Mucosa of stomach (tissue), 1 donor: ENCODE results near the gene UBE2J2.

Source experiments
- H3K27me3 ChIP-seq: one replicate; pipeline ENCODE4 v1.7.0; 2013; ENCODE audit warnings: mild to moderate bottlenecking, low read length; ENCODE audit not compliant: control insufficient read depth, insufficient read depth
- H3K36me3 ChIP-seq: one replicate; pipeline ENCODE4 v1.7.0; 2013; ENCODE audit warnings: low read length; ENCODE audit not compliant: control insufficient read depth, insufficient read depth
- H3K4me1 ChIP-seq: one replicate; pipeline ENCODE4 v1.7.0; 2013; ENCODE audit warnings: mild to moderate bottlenecking, low read length; ENCODE audit not compliant: control insufficient read depth, insufficient read depth
- H3K4me3 ChIP-seq: one replicate; pipeline ENCODE4 v1.7.0; 2013; ENCODE audit warnings: low read length
- H3K9ac ChIP-seq: one replicate; pipeline ENCODE4 v1.7.0; 2013; ENCODE audit warnings: mild to moderate bottlenecking, low read length, moderate library complexity
- H3K9me3 ChIP-seq: one replicate; pipeline ENCODE4 v1.7.0; 2013; ENCODE audit warnings: mild to moderate bottlenecking, low read length, moderate library complexity; ENCODE audit not compliant: control insufficient read depth
- donor health status: Pancreatic carcinoma.

UBE2J2 gene

GRCh38 chr1:1307261-1307922 is 33.7 kb upstream of the UBE2J2 start:
- H3K9ac ChIP-seq: peak overlapping the region; percentile 55
- peaks cover 8% of the 10 kb centered on the region for H3K36me3 ChIP-seq

GRCh38 chr1:1306661-1307260 is 33.1 kb upstream of the UBE2J2 start:
- H3K4me1 ChIP-seq: peaks cover 49% of the 10 kb centered on the region
- no peak overlapping the region for H3K9ac ChIP-seq
- H3K27me3 ChIP-seq: no peaks in the 10 kb centered on the region
- no peaks in the 10 kb centered on the region for H3K9me3 ChIP-seq
- H3K4me3 ChIP-seq: peak overlapping the region; percentile 54
- H3K36me3 ChIP-seq: peaks cover 8% of the 10 kb centered on the region

More at GRCh38 chr1:1307261-1307922, 33.7 kb upstream of the UBE2J2 start:
- peak overlapping the region; percentile 54 for H3K4me3 ChIP-seq
- H3K4me1 ChIP-seq: peaks cover 49% of the 10 kb centered on the region
- H3K27me3 ChIP-seq: no peaks in the 10 kb centered on the region
- no peaks in the 10 kb centered on the region for H3K9me3 ChIP-seq

GRCh38 chr1:1306070-1306660 is 32.5 kb upstream of the UBE2J2 start:
- Histone ChIP-seq H3K27me3 (no peaks in the 10 kb centered on the region), H3K4me1 (peaks cover 49% of the 10 kb centered on the region), H3K9me3 (no peaks in the 10 kb centered on the region), H3K9ac (peak overlapping the region; percentile 28), H3K4me3 (peak overlapping the region; percentile 54), H3K36me3 (peaks cover 3% of the 10 kb centered on the region)

DNA sequence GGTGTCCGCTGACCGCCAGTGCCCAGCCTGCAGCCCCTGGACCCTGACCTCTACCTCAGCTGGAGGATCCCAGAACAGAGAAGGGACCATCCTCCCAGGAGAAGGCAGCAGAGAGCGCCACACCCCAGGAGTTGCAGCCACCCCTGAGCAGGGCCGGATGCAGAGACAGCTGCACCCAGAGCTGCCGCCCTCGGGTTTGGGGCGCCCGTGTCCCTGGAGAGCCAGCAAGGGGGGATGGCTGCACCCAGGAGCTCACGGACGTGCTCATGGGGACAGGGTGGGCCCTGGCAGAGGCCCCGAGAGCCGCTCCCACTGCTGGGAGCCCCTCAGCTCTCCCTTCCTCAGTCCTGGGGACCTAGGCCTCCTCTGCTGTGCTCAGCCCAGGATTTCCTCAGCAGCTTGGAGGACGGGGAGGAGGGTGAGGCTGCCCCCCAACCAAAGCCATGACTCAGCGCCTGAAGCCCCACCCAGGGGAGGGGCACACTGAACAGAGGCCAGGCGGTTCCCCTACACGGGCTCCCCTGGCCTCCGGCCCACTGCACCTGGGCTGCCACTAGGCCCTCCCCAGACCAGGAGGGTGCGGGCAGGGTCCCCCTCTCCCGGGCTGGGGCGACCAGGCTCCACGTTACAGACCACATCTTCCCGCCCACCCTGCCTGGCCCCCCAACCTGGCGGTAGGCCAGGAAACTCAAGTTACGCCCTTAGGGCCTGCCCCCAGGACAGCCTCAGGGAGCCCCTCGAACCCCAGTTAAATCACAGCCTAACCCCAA is 31.8 kb upstream of the UBE2J2 start:
- H3K27me3 ChIP-seq: no peaks in the 10 kb centered on the region
- H3K36me3 ChIP-seq: no peaks in the 10 kb centered on the region
- H3K9ac ChIP-seq: peak overlapping the region; percentile 55
- peak overlapping the region; percentile 2 for H3K4me3 ChIP-seq
- peaks cover 49% of the 10 kb centered on the region for H3K4me1 ChIP-seq
- no peaks in the 10 kb centered on the region for H3K9me3 ChIP-seq

- Histone ChIP-seq H3K9ac (peak overlapping the region; percentile 55), H3K4me3 (peak overlapping the region; percentile 2), H3K27me3 (no peaks in the 10 kb centered on the region), H3K36me3 (no peaks in the 10 kb centered on the region), H3K9me3 (no peaks in the 10 kb centered on the region), H3K4me1 (peaks cover 48% of the 10 kb centered on the region)
These were observed 31.0 kb upstream of the UBE2J2 start for GRCh38 chr1:1304331-1305299.

GRCh38 chr1:1303736-1304135 is 30.1 kb upstream of the UBE2J2 start:
- H3K4me3 ChIP-seq: no peak overlapping the region
- peaks cover 44% of the 10 kb centered on the region for H3K4me1 ChIP-seq
- no peaks in the 10 kb centered on the region for H3K9me3 ChIP-seq
- H3K36me3 ChIP-seq: no peaks in the 10 kb centered on the region
- no peak overlapping the region for H3K9ac ChIP-seq
- H3K27me3 ChIP-seq: no peaks in the 10 kb centered on the region

- Histone ChIP-seq H3K9ac (no peak overlapping the region), H3K9me3 (no peaks in the 10 kb centered on the region), H3K27me3 (no peaks in the 10 kb centered on the region), H3K4me1 (peaks cover 44% of the 10 kb centered on the region), H3K4me3 (no peak overlapping the region), H3K36me3 (no peaks in the 10 kb centered on the region)
These were observed 29.4 kb upstream of the UBE2J2 start for GRCh38 chr1:1302951-1303509.

GRCh38 chr1:1302006-1302430 is 28.4 kb upstream of the UBE2J2 start:
- no peak overlapping the region for H3K9ac ChIP-seq
- H3K4me3 ChIP-seq: no peak overlapping the region
- peaks cover 42% of the 10 kb centered on the region for H3K4me1 ChIP-seq
- H3K9me3 ChIP-seq: no peaks in the 10 kb centered on the region
- no peaks in the 10 kb centered on the region for H3K36me3 ChIP-seq
- no peaks in the 10 kb centered on the region for H3K27me3 ChIP-seq

DNA sequence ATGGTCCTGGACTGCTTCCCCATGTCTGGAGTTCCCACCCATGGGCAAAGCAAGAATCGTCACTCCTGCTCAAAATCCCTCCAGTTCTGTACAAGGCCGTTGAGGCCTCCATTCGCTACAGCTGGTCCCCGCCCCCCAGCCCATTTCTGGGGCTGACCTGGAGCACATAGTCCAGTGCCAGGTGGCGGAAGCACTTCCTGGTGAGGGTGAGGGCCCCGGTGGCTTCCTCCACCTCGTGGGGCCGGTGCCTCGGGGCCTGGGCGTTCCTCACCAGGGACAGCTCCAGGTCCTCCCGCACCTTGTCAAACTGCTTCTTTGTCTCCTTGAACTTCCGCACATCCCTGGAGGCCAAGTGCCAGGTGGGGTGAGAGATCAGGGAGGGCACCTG is 26.7 kb upstream of the UBE2J2 start:
- H3K4me3 ChIP-seq: no peak overlapping the region
- no peaks in the 10 kb centered on the region for H3K9me3 ChIP-seq
- no peak overlapping the region for H3K9ac ChIP-seq
- H3K27me3 ChIP-seq: no peaks in the 10 kb centered on the region
- peaks cover 25% of the 10 kb centered on the region for H3K4me1 ChIP-seq
- H3K36me3 ChIP-seq: no peaks in the 10 kb centered on the region

GRCh38 chr1:1299686-1300351 is 26.2 kb upstream of the UBE2J2 start:
- H3K9ac ChIP-seq: no peak overlapping the region
- no peaks in the 10 kb centered on the region for H3K27me3 ChIP-seq
- no peaks in the 10 kb centered on the region for H3K9me3 ChIP-seq
- peaks cover 20% of the 10 kb centered on the region for H3K4me1 ChIP-seq
- H3K4me3 ChIP-seq: no peak overlapping the region
- no peaks in the 10 kb centered on the region for H3K36me3 ChIP-seq
